GM23248 (cell line): ENCODE data around the gene ANTKMT. TPM values are rescaled to one million over a fixed set of nuclear protein-coding genes. Genes with fewer than 3 reads are reported as not detected.
A peak's percentile ranks its signal among the peaks of the same experiment; 100 is the strongest.
"Not testable (repeated sequence)": the region's sequence is repeated elsewhere in the genome, so short reads cannot be mapped to it uniquely, and the experiment has no call there.

ENCODE experiments used
- DNase-seq: peaks from one replicate; pipeline ENCODE4 v3.0.0-alpha.2; 2015
- H2AFZ ChIP-seq: fragments of 200-600 bp; sonication (generic); 2 replicates; pipeline ENCODE4 v1.6.1; 2016; ENCODE audit warnings: antibody characterized with exemption
- H3F3A ChIP-seq: fragments of 200-600 bp; sonication (generic); 2 replicates; pipeline ENCODE4 v1.6.1; 2016; ENCODE audit warnings: mild to moderate bottlenecking, antibody characterized with exemption, mixed run types; ENCODE audit not compliant: insufficient read depth
- H3K27ac ChIP-seq: fragments of 200-600 bp; sonication (generic); 2 replicates; pipeline ENCODE4 v1.5.1; 2016; ENCODE audit warnings: mild to moderate bottlenecking
- H3K27me3 ChIP-seq: fragments of 200-600 bp; sonication (generic); replicated peaks from 2 replicates; pipeline ENCODE4 v1.6.1; 2016; ENCODE audit warnings: mild to moderate bottlenecking; ENCODE audit not compliant: insufficient read depth
- H3K36me3 ChIP-seq: fragments of 200-600 bp; sonication (generic); 2 replicates; pipeline ENCODE4 v1.6.1; 2016; ENCODE audit warnings: low read depth, mild to moderate bottlenecking
- H3K4me1 ChIP-seq: fragments of 200-600 bp; sonication (generic); 2 replicates; pipeline ENCODE4 v1.6.1; 2016; ENCODE audit warnings: mild to moderate bottlenecking; ENCODE audit not compliant: insufficient read depth
- H3K4me2 ChIP-seq: fragments of 200-600 bp; sonication (generic); one replicate; pipeline ENCODE4 v1.6.1; 2016; ENCODE audit warnings: mild to moderate bottlenecking; ENCODE audit not compliant: unreplicated experiment
- H3K4me3 ChIP-seq: fragments of 200-600 bp; sonication (generic); 2 replicates; pipeline ENCODE4 v1.5.1; 2016; ENCODE audit warnings: mild to moderate bottlenecking
- H3K79me2 ChIP-seq: fragments of 200-600 bp; sonication (generic); 2 replicates; pipeline ENCODE4 v1.6.1; 2016; ENCODE audit warnings: mild to moderate bottlenecking; ENCODE audit not compliant: insufficient read depth
- H3K9ac ChIP-seq: fragments of 200-600 bp; sonication (generic); 2 replicates; pipeline ENCODE4 v1.6.1; 2016; ENCODE audit warnings: mild to moderate bottlenecking
- H3K9me2 ChIP-seq: fragments of 200-600 bp; sonication (generic); 2 replicates; pipeline ENCODE4 v1.6.1; 2016; ENCODE audit warnings: mixed run types, mild to moderate bottlenecking, moderate library complexity; ENCODE audit not compliant: insufficient read depth
- H3K9me3 ChIP-seq: fragments of 200-600 bp; sonication (generic); one replicate; pipeline ENCODE4 v1.6.1; 2017; ENCODE audit warnings: low read depth
- H4K20me1 ChIP-seq: fragments of 200-600 bp; sonication (generic); 2 replicates; pipeline ENCODE4 v1.6.0; 2016; ENCODE audit not compliant: insufficient read depth
- EZH2 ChIP-seq: fragments of 200-600 bp; sonication (generic); IDR thresholded peaks from 2 replicates; pipeline ENCODE4 v1.6.1; 2018; ENCODE audit warnings: antibody characterized with exemption, mild to moderate bottlenecking; ENCODE audit not compliant: insufficient read depth, poor library complexity, severe bottlenecking
- EZH2phosphoT487 ChIP-seq: fragments of 200-600 bp; sonication (generic); IDR thresholded peaks from 2 replicates; pipeline ENCODE4 v1.6.1; 2018; ENCODE audit warnings: antibody characterized with exemption, moderate library complexity, mild to moderate bottlenecking, low read depth; ENCODE audit not compliant: insufficient read depth
- WGBS, 2 experiments: methylation state at CpG; one replicate each; pipeline ENCODE4 v1.1.6; 2015 to 2017; ENCODE audit warnings: low lambda C conversion rate in 2 of 2, low coverage in 1 of 2; ENCODE audit errors: missing lambda C conversion rate in 2 of 2; 5-methylcytosine and 5-hydroxymethylcytosine counted together
- in situ Hi-C: fragments of 300-500 bp; cut with MboI; formaldehyde crosslinking; loops from 2 replicates; pipeline ENCODE4 v1.15.0; 2020
- polyA plus RNA-seq: library from polyadenylated mRNA; unstranded; fragments of >200 nt; fragmentation: Nextera tagmentation; extraction: Ambion mirVana; gene quantifications from 2 replicates; pipeline ENCODE4 v1.2.1, GENCODE V29; 2016
- total RNA-seq: library from RNA; depleted of rRNA; stranded (reverse); fragments of >200 nt; shearing (Covaris generic); gene quantifications from 2 replicates; pipeline ENCODE4 v1.2.3, GENCODE V29; 2014

Gene ANTKMT
- total and polyA plus RNA-seq, 2 experiments from 2014 or later, result 33.5 to 34.8 TPM

DNA sequence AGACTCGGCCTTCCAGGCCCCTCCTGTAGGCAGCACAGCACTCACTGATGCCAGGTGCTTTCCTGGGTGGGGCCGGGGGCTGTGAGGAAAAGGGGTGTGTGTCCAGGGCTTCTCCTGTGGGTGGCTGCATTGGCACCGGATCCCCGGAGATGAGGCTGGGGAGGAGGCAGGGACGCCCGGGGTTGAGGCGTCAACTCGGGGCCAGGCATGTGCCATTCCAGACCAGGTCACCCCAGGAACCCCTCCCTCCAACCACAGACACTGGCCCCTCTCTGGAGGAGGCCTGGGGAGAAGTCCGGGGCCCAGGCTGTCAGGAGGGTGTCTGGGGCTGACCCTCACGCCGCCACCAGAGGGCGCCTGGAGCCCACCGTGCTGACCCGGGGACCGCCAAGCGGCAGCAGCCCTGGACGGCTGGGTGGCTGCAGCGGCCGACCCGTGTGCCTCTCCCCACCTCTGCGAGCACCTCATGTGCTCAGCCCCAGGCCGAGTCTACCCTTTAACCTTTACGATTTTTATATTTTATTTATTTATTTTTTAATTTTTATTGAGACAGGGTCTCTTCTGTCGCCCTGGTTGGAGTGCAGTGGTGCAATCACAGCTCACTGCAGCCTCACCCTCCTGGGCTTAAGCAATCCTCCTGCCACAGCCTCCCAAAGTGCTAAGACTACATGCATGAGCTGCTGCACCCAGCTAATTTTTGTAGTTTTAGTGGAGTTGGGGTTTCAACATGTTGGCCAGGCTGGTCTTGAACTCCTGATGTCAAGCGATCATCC lies 9.2 kb upstream of the ANTKMT start:
- DNase-seq, result peak; percentile 80
- Histone ChIP-seq H3K9me3 (no peaks in the 10 kb centered on the region), H3K36me3 (no peaks in the 10 kb centered on the region), H3K9ac (no peak overlapping the region), H3F3A (peaks cover 10% of the 10 kb centered on the region), H4K20me1 (no peaks in the 10 kb centered on the region), H2AFZ (no peak overlapping the region), H3K4me3 (no peak overlapping the region), H3K4me2 (no peak overlapping the region), H3K27ac (no peak overlapping the region), H3K9me2 (no peaks in the 10 kb centered on the region), H3K79me2 (no peaks in the 10 kb centered on the region), H3K27me3 (peaks cover 17% of the 10 kb centered on the region; the same call in 1 of the 2 replicates), H3K4me1 (peaks cover 11% of the 10 kb centered on the region; the same call in 1 of the 2 replicates)
- 7 to 8% methylated on average over 20 to 25 of the region's 25 CpGs for WGBS, 2 experiments
- in situ Hi-C loops, result no loop called here
- TF ChIP-seq EZH2 (no peak), EZH2phosphoT487 (no peak)

DNA sequence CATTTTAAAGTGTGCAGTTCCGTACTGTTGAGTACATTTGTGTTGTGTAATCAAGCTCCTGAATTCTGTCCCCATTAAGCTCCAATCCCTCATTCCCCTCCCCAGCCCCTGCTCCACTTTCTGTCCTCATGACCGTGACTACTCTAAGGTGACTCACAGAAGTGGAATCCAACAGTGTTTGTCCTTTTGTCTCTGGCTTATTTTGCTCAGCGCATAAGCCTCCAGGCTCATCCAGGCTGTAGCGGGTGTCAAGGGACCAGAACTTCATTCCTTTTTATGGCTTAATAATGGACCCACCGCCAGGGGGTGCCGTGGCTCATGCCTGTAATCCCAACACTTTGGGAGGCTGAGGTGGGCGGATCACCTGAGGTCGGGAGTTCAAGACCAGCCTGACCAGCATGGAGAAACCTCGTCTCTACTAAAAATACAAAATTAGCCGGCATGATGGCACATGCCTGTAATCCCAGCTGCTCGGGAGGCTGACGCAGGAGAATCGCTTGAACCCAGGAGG lies 8.2 kb upstream of the ANTKMT start:
- in situ Hi-C loops, H3K9me3 ChIP-seq, H4K20me1 ChIP-seq, H3K36me3 ChIP-seq, H3K4me3 ChIP-seq, H3K79me2 ChIP-seq, H3F3A ChIP-seq, H3K9me2 ChIP-seq, H3K4me2 ChIP-seq, H3K9ac ChIP-seq, H2AFZ ChIP-seq: not testable (repeated sequence)
- Histone ChIP-seq H3K4me1 (peaks cover 11% of the 10 kb centered on the region; the same call in 1 of the 2 replicates), H3K27me3 (peaks cover 15% of the 10 kb centered on the region; the same call in 1 of the 2 replicates), H3K27ac (peak overlapping the region; percentile 22)
- peak; percentile 92 for DNase-seq
- 51% methylated on average over 12 to 13 of the region's 13 CpGs for WGBS, 2 experiments

DNA sequence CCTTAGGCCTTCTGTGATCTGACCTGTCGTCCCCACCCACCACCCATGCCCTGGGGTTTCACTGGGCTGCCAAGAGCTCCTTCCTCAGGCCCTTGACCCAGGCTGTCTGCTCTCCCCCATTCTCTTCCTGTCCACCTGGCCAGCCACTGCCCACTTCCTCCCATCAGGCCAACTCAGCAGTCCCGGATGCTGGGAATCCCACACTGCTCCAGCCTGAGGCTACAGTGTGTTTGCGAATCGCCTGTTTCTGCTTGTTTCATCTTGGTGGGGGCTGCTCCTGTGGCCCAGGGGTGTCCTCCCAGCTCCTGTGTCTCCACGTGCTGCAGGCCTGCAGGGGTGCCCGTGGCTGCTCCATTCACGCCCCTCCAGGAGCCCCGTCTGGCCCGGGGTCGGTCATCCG lies 6.9 kb upstream of the ANTKMT start:
- peaks cover 11% of the 10 kb centered on the region; the same call in 1 of the 2 replicates for H3K4me1 ChIP-seq
- 63 to 66% methylated on average over 11 of the region's 11 CpGs for WGBS, 2 experiments
- no peaks in the 10 kb centered on the region for H3K36me3 ChIP-seq
- H3K79me2 ChIP-seq, result no peaks in the 10 kb centered on the region; the same call in 1 of the 2 replicates
- H3K4me3 ChIP-seq, result no peak overlapping the region
- in situ Hi-C loops, result no loop called here
- TF ChIP-seq EZH2phosphoT487 (no peak), EZH2 (no peak)
- no peak for DNase-seq
- no peak overlapping the region for H2AFZ ChIP-seq
- no peak overlapping the region for H3K4me2 ChIP-seq
- H4K20me1 ChIP-seq, result no peaks in the 10 kb centered on the region
- H3K9me2 ChIP-seq, result no peaks in the 10 kb centered on the region
- no peak overlapping the region for H3K9ac ChIP-seq
- peaks cover 10% of the 10 kb centered on the region for H3F3A ChIP-seq
- no peaks in the 10 kb centered on the region for H3K9me3 ChIP-seq
- no peak overlapping the region for H3K27ac ChIP-seq
- H3K27me3 ChIP-seq, result peaks cover 10% of the 10 kb centered on the region; the same call in 1 of the 2 replicates

DNA sequence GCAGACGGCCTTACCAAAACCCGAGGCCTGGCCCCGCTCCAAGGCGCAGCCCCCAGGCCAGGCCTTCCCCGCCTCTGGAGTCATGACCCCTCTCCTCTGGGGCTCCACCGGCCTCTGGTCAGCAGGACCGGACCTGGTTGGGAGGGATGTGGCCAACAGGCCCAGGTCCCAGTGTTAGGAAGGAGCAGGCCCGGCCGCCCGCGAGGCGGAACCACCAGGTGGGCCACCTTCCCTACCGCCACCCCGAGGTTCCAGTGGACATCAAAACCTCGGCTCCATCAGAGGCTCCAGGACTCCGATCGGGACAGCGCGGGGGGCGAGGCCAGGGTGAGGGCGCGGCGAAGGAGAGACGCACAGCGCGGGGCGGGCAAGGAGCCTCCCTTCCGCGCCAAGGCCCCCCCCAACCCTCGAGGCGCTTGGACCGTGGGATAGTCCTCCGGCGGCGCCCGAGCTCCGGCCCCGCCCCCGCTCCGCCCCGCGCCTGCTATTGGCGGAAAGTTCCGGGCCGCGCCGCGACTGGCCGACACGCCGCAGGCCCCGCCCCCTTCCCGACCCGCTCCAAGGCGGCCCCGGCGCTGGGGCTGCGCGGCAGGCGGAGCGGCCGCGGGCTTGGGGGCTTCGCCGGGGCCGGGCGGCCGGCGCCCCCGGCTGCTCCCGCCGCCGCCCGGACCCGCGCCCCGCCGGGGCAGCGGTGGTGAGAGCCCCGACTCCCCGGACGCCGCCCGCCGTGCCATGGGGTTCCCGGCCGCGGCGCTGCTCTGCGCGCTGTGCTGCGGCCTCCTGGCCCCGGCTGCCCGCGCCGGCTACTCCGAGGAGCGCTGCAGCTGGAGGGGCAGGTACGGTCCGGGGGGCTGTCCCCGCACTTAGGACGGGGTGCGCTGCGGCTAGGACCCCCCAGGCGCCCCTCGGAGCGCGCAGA lies 6.1 kb upstream of the ANTKMT start, which contains the start of gene METRN:
Gene METRN (plus strand): TSS at position 561 of the 919 bp plus-strand sequence. CDS start 172 bp downstream, at position 733.
- Histone ChIP-seq H3F3A (peaks cover 10% of the 10 kb centered on the region), H3K9ac (peak within 1 kb of the TSS; percentile 73), H4K20me1 (no peaks in the 10 kb centered on the region), H3K4me1 (peaks cover 9% of the 10 kb centered on the region), H3K9me2 (no peaks in the 10 kb centered on the region), H3K27ac (no peak within 1 kb of the TSS), H3K9me3 (no peaks in the 10 kb centered on the region), H3K4me2 (peak within 1 kb of the TSS; percentile 63), H2AFZ (peak within 1 kb of the TSS; percentile 62), H3K27me3 (peaks cover 10% of the 10 kb centered on the region; the same call in 1 of the 2 replicates), H3K79me2 (no peaks in the 10 kb centered on the region; the same call in 1 of the 2 replicates), H3K4me3 (peak within 1 kb of the TSS; percentile 76), H3K36me3 (no peaks in the 10 kb centered on the region)
- 6 to 12% methylated on average over 24 to 89 of the region's 108 CpGs for WGBS, 2 experiments
- peak; percentile 97 for DNase-seq
- TF ChIP-seq EZH2, result no peak
- no peak for TF ChIP-seq EZH2phosphoT487
- in situ Hi-C loops, result no loop called here
